Testis (tissue), 2 donors: ENCODE data around the gene KIAA1958.

Experiments used
- POLR2A ChIP-seq: fragments of 450-650 bp; IDR thresholded peaks from one replicate; pipeline ENCODE4 v1.6.1; 2017; ENCODE audit warnings: antibody characterized with exemption, mild to moderate bottlenecking, moderate library complexity
- TF ChIP-seq, protein P1 (sequence below), 3 experiments: fragments of 450-650 bp in 2 of 3; fragments of 200-600 bp in 1 of 3; sonication (generic) in 1 of 3; IDR thresholded peaks; one replicate each; pipeline ENCODE4 v1.5.1; 2016 to 2019; ENCODE audit warnings: antibody characterized with exemption in 3 of 3, mild to moderate bottlenecking in 2 of 3, moderate library complexity in 1 of 3

DNA sequence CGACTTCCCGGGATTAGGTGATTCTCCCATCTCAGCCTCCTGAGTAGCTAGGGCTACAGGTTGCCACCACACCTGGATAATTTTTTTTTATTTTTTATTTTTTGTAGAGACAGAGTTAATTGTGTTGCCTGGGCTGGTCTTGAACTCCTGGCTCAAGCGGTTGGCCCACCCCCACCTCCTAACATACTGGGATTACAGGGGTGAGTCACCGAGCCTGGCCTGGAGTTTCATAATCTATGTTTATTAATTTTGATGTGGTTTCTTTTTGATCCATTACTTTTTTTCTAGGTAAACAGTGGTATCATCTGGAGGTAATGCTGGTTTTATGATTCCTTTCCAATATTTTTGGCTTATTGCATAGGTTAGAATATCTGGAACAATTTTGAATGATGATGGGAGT, 54.2 kb downstream of the KIAA1958 start:
- TF ChIP-seq, protein P1, sequence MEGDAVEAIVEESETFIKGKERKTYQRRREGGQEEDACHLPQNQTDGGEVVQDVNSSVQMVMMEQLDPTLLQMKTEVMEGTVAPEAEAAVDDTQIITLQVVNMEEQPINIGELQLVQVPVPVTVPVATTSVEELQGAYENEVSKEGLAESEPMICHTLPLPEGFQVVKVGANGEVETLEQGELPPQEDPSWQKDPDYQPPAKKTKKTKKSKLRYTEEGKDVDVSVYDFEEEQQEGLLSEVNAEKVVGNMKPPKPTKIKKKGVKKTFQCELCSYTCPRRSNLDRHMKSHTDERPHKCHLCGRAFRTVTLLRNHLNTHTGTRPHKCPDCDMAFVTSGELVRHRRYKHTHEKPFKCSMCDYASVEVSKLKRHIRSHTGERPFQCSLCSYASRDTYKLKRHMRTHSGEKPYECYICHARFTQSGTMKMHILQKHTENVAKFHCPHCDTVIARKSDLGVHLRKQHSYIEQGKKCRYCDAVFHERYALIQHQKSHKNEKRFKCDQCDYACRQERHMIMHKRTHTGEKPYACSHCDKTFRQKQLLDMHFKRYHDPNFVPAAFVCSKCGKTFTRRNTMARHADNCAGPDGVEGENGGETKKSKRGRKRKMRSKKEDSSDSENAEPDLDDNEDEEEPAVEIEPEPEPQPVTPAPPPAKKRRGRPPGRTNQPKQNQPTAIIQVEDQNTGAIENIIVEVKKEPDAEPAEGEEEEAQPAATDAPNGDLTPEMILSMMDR (IDR thresholded peaks at IDR 0.05), result no peak
- no peak for TF ChIP-seq POLR2A
